IMR-90 (cell line): ENCODE results near the gene SCAF1. TPM values are rescaled to one million over a fixed set of nuclear protein-coding genes. Genes with fewer than 3 reads are reported as not detected.
A peak's percentile ranks its signal among the peaks of the same experiment; 100 is the strongest.

Source experiments
- ATAC-seq: fragments of 200-7000 bp; cut with Tn5 transposase; 2 replicates; pipeline ENCODE4 v1.9.1; 2020; ENCODE audit warnings: low read depth, mild to moderate bottlenecking, moderate library complexity
- BruUV-seq: library from RNA; stranded (reverse); fragments of 400-500 nt; replicated peaks from 2 replicates; lab custom pipeline; 2021; lab: Mats Ljungman, UMichigan
- CTCF ChIA-PET: fragments of 300-600 bp; formaldehyde crosslinking; extraction: SDS; loops from one replicate; lab custom pipeline; 2021; ENCODE audit warnings: antibody characterized with exemption; lab: Yijun Ruan, JAX
- POLR2A ChIA-PET: fragments of 300-600 bp; sonication (Branson Sonifier 250); formaldehyde crosslinking; loops from one replicate; lab custom pipeline; 2022; ENCODE audit warnings: antibody characterized with exemption; ENCODE audit not compliant: unreplicated experiment; lab: Charles Lee
- DNase-seq: peaks from one replicate; pipeline ENCODE4 v3.0.0; 2013
- H2AFZ ChIP-seq: replicated peaks from 2 replicates; pipeline ENCODE3; 2013; ENCODE audit warnings: low read length, mild to moderate bottlenecking; ENCODE audit not compliant: poor library complexity
- H2AK5ac ChIP-seq: 2 replicates; pipeline ENCODE4 v1.6.1; 2013; ENCODE audit warnings: low read depth, low read length, inconsistent platforms
- H2AK9ac ChIP-seq: replicated peaks from 2 replicates; pipeline ENCODE3; 2013; ENCODE audit warnings: mild to moderate bottlenecking, low read depth, low read length, moderate library complexity; ENCODE audit not compliant: poor library complexity
- H2BK120ac ChIP-seq: 2 replicates; pipeline ENCODE4 v1.6.1; 2013; ENCODE audit warnings: low read depth, low read length, inconsistent platforms
- H2BK15ac ChIP-seq: 3 replicates; pipeline ENCODE4 v1.6.1; 2013; ENCODE audit warnings: low read depth, low read length, inconsistent platforms
- H2BK20ac ChIP-seq: 2 replicates; pipeline ENCODE4 v1.6.1; 2013; ENCODE audit warnings: low read depth, mild to moderate bottlenecking, inconsistent platforms, low read length, moderate library complexity
- H2BK5ac ChIP-seq: 2 replicates; pipeline ENCODE4 v1.6.1; 2013; ENCODE audit warnings: mild to moderate bottlenecking, low read depth, low read length, inconsistent platforms; ENCODE audit not compliant: poor library complexity, severe bottlenecking
- H3K14ac ChIP-seq: replicated peaks from 2 replicates; pipeline ENCODE4 v1.6.1; 2013; ENCODE audit warnings: low read depth, low read length, inconsistent platforms
- H3K18ac ChIP-seq: 2 replicates; pipeline ENCODE4 v1.6.1; 2013; ENCODE audit warnings: low read depth, low read length, control low read depth
- H3K23ac ChIP-seq: 2 replicates; pipeline ENCODE4 v1.6.1; 2013; ENCODE audit warnings: low read depth, low read length, inconsistent platforms
- H3K27ac ChIP-seq: 2 replicates; pipeline ENCODE4 v1.5.1; 2013; ENCODE audit warnings: mild to moderate bottlenecking, control low read depth, low read length; ENCODE audit not compliant: insufficient read depth
- H3K27me3 ChIP-seq: 2 replicates; pipeline ENCODE4 v1.6.1; 2013; ENCODE audit warnings: low read length; ENCODE audit not compliant: control insufficient read depth, insufficient read depth
- H3K36me3 ChIP-seq: 2 replicates; pipeline ENCODE4 v1.6.1; 2013; ENCODE audit warnings: low read length, mixed read lengths; ENCODE audit not compliant: control insufficient read depth, insufficient read depth
- H3K4ac ChIP-seq: 2 replicates; pipeline ENCODE4 v1.6.1; 2013; ENCODE audit warnings: low read depth, low read length, inconsistent platforms
- H3K4me1 ChIP-seq: 2 replicates; pipeline ENCODE4 v1.6.1; 2013; ENCODE audit warnings: low read length, mixed read lengths; ENCODE audit not compliant: control insufficient read depth, insufficient read depth
- H3K4me2 ChIP-seq: 2 replicates; pipeline ENCODE4 v1.6.1; 2013; ENCODE audit warnings: low read depth, mild to moderate bottlenecking, control low read depth, low read length, moderate library complexity
- H3K4me3 ChIP-seq: 2 replicates; pipeline ENCODE4 v1.5.1; 2013; ENCODE audit warnings: low read depth, mild to moderate bottlenecking, control low read depth, low read length, moderate library complexity; ENCODE audit not compliant: insufficient read depth
- H3K56ac ChIP-seq: 2 replicates; pipeline ENCODE4 v1.6.1; 2013; ENCODE audit warnings: low read length, inconsistent platforms; ENCODE audit not compliant: insufficient read depth; ENCODE audit errors: extremely low read depth
- H3K79me1 ChIP-seq, 2 experiments: 2 replicates each; pipeline ENCODE4 v1.6.1; 2013; ENCODE audit warnings: low read length in 2 of 2, inconsistent platforms in 1 of 2, low read depth in 1 of 2
- H3K9ac ChIP-seq: 2 replicates; pipeline ENCODE4 v1.6.1; 2013; ENCODE audit warnings: low read depth, low read length, control low read depth
- H3K9me1 ChIP-seq: 2 replicates; pipeline ENCODE4 v1.6.1; 2013; ENCODE audit warnings: low read length, inconsistent platforms; ENCODE audit not compliant: insufficient read depth
- H3K9me3 ChIP-seq: 2 replicates; pipeline ENCODE4 v1.6.1; 2013; ENCODE audit warnings: low read length; ENCODE audit not compliant: control insufficient read depth, insufficient read depth
- H4K20me1 ChIP-seq: 2 replicates; pipeline ENCODE4 v1.6.1; 2013; ENCODE audit warnings: low read length, inconsistent platforms; ENCODE audit not compliant: insufficient read depth
- H4K5ac ChIP-seq: 2 replicates; pipeline ENCODE4 v1.6.1; 2013; ENCODE audit warnings: mild to moderate bottlenecking, low read depth, low read length, control low read depth
- H4K8ac ChIP-seq, 2 experiments: 2 replicates each; pipeline ENCODE4 v1.6.1; 2013; ENCODE audit warnings: low read depth in 2 of 2, low read length in 2 of 2, control low read depth in 1 of 2, inconsistent platforms in 1 of 2
- H4K91ac ChIP-seq: 2 replicates; pipeline ENCODE4 v1.6.1; 2013; ENCODE audit warnings: low read depth, low read length, inconsistent platforms; ENCODE audit not compliant: insufficient read depth
- BHLHE40 ChIP-seq: fragments of 150-350 bp; IDR thresholded peaks from 2 replicates; pipeline ENCODE4 v1.6.1; 2016; ENCODE audit warnings: mild to moderate bottlenecking, low read depth, low read length
- CHD1 ChIP-seq: IDR thresholded peaks from 2 replicates; pipeline ENCODE4 v1.6.1; 2012; ENCODE audit warnings: low read depth, low read length, improper control_type of control experiment
- SMC3 ChIP-seq: fragments of 150-350 bp; IDR thresholded peaks from 2 replicates; pipeline ENCODE4 v1.6.1; 2016; ENCODE audit warnings: low read depth, mild to moderate bottlenecking, antibody characterized with exemption, low read length, moderate library complexity
- WGBS, 2 experiments: methylation state at CpG; one replicate each; pipeline versions ENCODE4 v1.1.5 to v1.1.7; 2013; ENCODE audit warnings: missing lambda C conversion rate in 2 of 2; ENCODE audit not compliant: insufficient read length in 1 of 2; ENCODE audit errors: extremely low coverage in 2 of 2; 5-methylcytosine and 5-hydroxymethylcytosine counted together
- dilution Hi-C: fragments of 300-500 bp; cut with HindIII; formaldehyde crosslinking; loops from one replicate; pipeline ENCODE4 v1.14.3; 2018; ENCODE audit warnings: low sequenced_read_pairs; ENCODE audit not compliant: unreplicated experiment
- in situ Hi-C: fragments of 300-500 bp; cut with MboI; formaldehyde crosslinking; loops from 3 replicates; pipeline ENCODE4 v1.14.3; 2019; ENCODE audit warnings: low sequenced_read_pairs, inconsistent platforms, mixed read lengths
- intact Hi-C: fragments of 100-400 bp; cut with micrococcal nuclease; formaldehyde crosslinking; loops from 2 replicates; pipeline ENCODE4 v1.10.0; 2022
- polyA plus RNA-seq, 3 experiments: library from polyadenylated mRNA; depleted of rRNA; stranded (reverse); fragments of >200 nt; gene quantifications; 2 replicates each; pipeline ENCODE4 v1.2.3, GENCODE V29; 2012; ENCODE audit warnings: low replicate concordance in 1 of 3
- total RNA-seq: library from RNA; depleted of rRNA; stranded (reverse); fragments of >200 nt; gene quantifications from 2 replicates; pipeline ENCODE4 v1.2.3, GENCODE V29; 2012
- TF ChIP-seq, protein P1 (sequence below): fragments of 150-350 bp; IDR thresholded peaks from 2 replicates; pipeline ENCODE4 v1.6.1; 2017; ENCODE audit warnings: mild to moderate bottlenecking, antibody characterized with exemption, low read length, low read depth

The SCAF1 gene
- total and polyA plus RNA-seq, 2 of the 4 experiments (the other 2 are of a cell fraction): 2.2 to 14.8 TPM

DNA sequence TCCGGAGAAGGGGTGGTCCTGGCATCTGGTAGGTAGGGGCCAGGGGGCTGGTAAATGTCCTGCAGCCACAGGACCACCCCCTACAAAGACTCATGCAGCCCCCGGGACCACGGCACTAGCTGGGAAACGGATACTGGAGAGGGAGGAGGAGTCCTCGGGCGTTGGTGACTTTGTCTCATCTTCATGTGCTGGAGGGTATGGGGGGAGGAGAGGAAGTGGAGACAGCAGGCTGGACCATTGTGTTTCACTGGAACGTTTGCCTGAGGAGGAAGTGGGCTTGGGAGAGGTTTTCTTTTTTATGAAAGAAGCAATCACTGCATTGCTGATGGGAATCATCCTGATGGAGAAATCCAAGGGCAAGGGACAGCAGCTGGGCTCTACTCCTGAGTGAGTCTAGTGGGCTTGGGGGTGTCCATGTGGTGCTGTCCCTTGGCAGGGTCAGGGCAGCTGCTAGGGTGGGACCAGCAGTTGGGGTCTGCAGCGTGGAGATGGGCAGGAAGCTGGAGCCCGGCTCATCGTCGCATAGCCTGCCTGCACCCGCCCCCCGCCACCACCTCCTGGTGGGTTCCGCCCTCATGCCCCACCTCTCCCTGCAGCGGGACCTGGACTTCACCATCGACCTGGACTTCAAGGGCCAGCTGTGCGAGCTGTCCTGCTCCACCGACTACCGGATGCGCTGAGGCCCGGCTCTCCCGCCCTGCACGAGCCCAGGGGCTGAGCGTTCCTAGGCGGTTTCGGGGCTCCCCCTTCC lies 45.7 kb downstream of the SCAF1 start:
- no peak overlapping the region for H4K8ac ChIP-seq
- H2BK5ac ChIP-seq: no peak overlapping the region
- H3K14ac ChIP-seq: no peak overlapping the region
- dilution Hi-C loops (no loop called here), intact Hi-C loops (no loop called here), in situ Hi-C loops (loop anchor here (10.0 kb wide), 1 partner anchor 167 kb away; the partner anchor contains the start of gene PTOV1)
- ChIA-PET POLR2A (interaction anchor here (1.1 kb wide), 1 partner anchor 48 kb away, joined by 3 read pairs; the partner anchor contains the start of gene RRAS), CTCF (no interaction called here)
- H3K27me3 ChIP-seq: no peaks in the 10 kb centered on the region
- 0 out of 2 replicates have a peak overlapping the region, but pooled peaks have one; percentile 5 for H3K23ac ChIP-seq
- no peak overlapping the region for H2BK20ac ChIP-seq
- no peak overlapping the region for H3K9ac ChIP-seq
- peaks cover 39% of the 10 kb centered on the region for H3K36me3 ChIP-seq
- ATAC-seq (no peak), DNase-seq (no peak)
- H3K4me1 ChIP-seq: peaks cover 9% of the 10 kb centered on the region
- H4K20me1 ChIP-seq: peaks cover 25% of the 10 kb centered on the region
- no peak overlapping the region for H3K4ac ChIP-seq
- H2BK120ac ChIP-seq: no peak overlapping the region
- TF ChIP-seq SMC3: no peak
- TF ChIP-seq, protein P1, sequence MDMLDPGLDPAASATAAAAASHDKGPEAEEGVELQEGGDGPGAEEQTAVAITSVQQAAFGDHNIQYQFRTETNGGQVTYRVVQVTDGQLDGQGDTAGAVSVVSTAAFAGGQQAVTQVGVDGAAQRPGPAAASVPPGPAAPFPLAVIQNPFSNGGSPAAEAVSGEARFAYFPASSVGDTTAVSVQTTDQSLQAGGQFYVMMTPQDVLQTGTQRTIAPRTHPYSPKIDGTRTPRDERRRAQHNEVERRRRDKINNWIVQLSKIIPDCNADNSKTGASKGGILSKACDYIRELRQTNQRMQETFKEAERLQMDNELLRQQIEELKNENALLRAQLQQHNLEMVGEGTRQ: no peak
- no peak for TF ChIP-seq CHD1
- TF ChIP-seq BHLHE40: no peak
- H3K4me3 ChIP-seq: no peak overlapping the region
- H4K91ac ChIP-seq: no peak overlapping the region
- H2AK5ac ChIP-seq: no peak overlapping the region
- no peak overlapping the region for H3K56ac ChIP-seq
- H3K9me1 ChIP-seq: peaks cover 5% of the 10 kb centered on the region; the same call in 1 of the 2 replicates
- H3K4me2 ChIP-seq: no peak overlapping the region
- no peak overlapping the region for H3K18ac ChIP-seq
- BruUV-seq: no TSS peak
- H3K79me1 ChIP-seq: peaks cover 15 to 53% of the 10 kb centered on the region in 2 experiments
- no peak overlapping the region for H2AK9ac ChIP-seq
- no peak overlapping the region for H2AFZ ChIP-seq
- no peak overlapping the region for H3K27ac ChIP-seq
- H3K9me3 ChIP-seq: no peaks in the 10 kb centered on the region
- 65% methylated on average over 12 of the region's 26 CpGs; no CpG with 5 or more reads in 1 of the 2 experiments for WGBS, 2 experiments
- H2BK15ac ChIP-seq: no peak overlapping the region
- no peak overlapping the region for H4K5ac ChIP-seq
